ENCODE measurements around the gene C16orf86.

The C16orf86 gene

DNA sequence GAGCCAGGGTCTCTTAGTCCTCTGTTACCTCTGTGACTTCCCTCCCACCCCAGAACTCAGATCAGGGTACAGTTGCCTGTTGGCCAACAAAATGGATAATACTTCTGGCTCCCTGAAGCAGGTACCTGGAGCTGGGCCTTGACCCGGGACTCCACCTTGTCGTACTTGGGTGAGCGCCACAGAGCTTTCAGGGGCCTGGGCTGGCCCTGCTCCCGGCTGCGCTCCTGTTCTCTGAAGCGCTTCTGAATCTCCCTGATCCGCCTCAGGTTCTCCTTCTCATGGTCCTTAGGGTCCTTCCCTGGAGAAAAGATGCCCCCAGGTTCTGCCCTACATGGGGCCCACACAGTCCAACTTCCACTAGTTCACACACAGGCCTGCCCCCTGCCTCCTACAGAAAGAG lies 1.7 kb upstream of the C16orf86 start:
- DNase-seq: no peak
- H3K4me1 ChIP-seq: peaks cover 0 to 38% (median 31%) of the 10 kb centered on the region in 4 donors

GRCh38 chr16:67665598-67665997 lies 1.0 kb upstream of the C16orf86 start:
- TF ChIP-seq, protein P1, sequence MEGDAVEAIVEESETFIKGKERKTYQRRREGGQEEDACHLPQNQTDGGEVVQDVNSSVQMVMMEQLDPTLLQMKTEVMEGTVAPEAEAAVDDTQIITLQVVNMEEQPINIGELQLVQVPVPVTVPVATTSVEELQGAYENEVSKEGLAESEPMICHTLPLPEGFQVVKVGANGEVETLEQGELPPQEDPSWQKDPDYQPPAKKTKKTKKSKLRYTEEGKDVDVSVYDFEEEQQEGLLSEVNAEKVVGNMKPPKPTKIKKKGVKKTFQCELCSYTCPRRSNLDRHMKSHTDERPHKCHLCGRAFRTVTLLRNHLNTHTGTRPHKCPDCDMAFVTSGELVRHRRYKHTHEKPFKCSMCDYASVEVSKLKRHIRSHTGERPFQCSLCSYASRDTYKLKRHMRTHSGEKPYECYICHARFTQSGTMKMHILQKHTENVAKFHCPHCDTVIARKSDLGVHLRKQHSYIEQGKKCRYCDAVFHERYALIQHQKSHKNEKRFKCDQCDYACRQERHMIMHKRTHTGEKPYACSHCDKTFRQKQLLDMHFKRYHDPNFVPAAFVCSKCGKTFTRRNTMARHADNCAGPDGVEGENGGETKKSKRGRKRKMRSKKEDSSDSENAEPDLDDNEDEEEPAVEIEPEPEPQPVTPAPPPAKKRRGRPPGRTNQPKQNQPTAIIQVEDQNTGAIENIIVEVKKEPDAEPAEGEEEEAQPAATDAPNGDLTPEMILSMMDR (IDR thresholded peaks at IDR 0.05): no peak
- no peaks in the 10 kb centered on the region for H3K9me3 ChIP-seq
- H3K4me3 ChIP-seq: peak overlapping the region; percentile 71 to 82
- intact Hi-C loops (cut with DNase I; ENCODE audit: low total_unique reads): loop anchor here (5.0 kb wide), 2 partner anchors 118 to 142 kb away; partner anchors contain the start of genes RANBP10 and TSNAXIP1
- H3K27ac ChIP-seq: peak overlapping the region in 1 of 2 donors; percentile 95
- H3K4me1 ChIP-seq: peaks cover 0 to 37% (median 31%) of the 10 kb centered on the region in 4 donors
- no peaks in the 10 kb centered on the region for H3K27me3 ChIP-seq
- no peak for DNase-seq
- H3K36me3 ChIP-seq: peaks cover 0 to 25% (median 6%) of the 10 kb centered on the region in 3 donors

More for the DNA sequence above, 1.7 kb upstream of the C16orf86 start:
- Histone ChIP-seq H3K27me3 (no peaks in the 10 kb centered on the region), H3K27ac (no peak overlapping the region), H3K9me3 (no peaks in the 10 kb centered on the region), H3K36me3 (peaks cover 0 to 25% (median 6%) of the 10 kb centered on the region in 3 donors), H3K4me3 (no peak overlapping the region)
- TF ChIP-seq, protein P1 (IDR thresholded peaks at IDR 0.05): no peak
- intact Hi-C loops (cut with DNase I; ENCODE audit: low total_unique reads): loop anchor here (5.0 kb wide), 2 partner anchors 118 to 142 kb away; partner anchors contain the start of genes RANBP10 and TSNAXIP1

GRCh38 chr16:67666032-67666551 lies 522 bp upstream of the C16orf86 start:
- TF ChIP-seq, protein P1 (IDR thresholded peaks at IDR 0.05): no peak
- H3K4me1 ChIP-seq: peaks cover 0 to 35% (median 30%) of the 10 kb centered on the region in 4 donors

GRCh38 chr16:67667453-67667816 lies 821 bp downstream of the C16orf86 start:
- peak overlapping the region; percentile 71 to 82 for H3K4me3 ChIP-seq
- intact Hi-C loops (cut with DNase I; ENCODE audit: low total_unique reads): loop anchor here (1.0 to 5.0 kb wide), 3 partner anchors 104 to 140 kb away; partner anchors contain the start of genes RANBP10 and TSNAXIP1

More at GRCh38 chr16:67666032-67666551, 522 bp upstream of the C16orf86 start:
- DNase-seq: peak in 1 of 2 donors; percentile 70
- Histone ChIP-seq H3K27ac (peak overlapping the region; percentile 90 to 95), H3K9me3 (no peaks in the 10 kb centered on the region), H3K4me3 (peak overlapping the region; percentile 71 to 82), H3K27me3 (no peaks in the 10 kb centered on the region), H3K36me3 (peaks cover 0 to 25% (median 6%) of the 10 kb centered on the region in 3 donors)
- intact Hi-C loops (cut with DNase I; ENCODE audit: low total_unique reads): loop anchor here (5.0 kb wide), 2 partner anchors 119 to 141 kb away; partner anchors contain the start of genes RANBP10 and TSNAXIP1

GRCh38 chr16:67667817-67668494 lies 1.3 kb downstream of the C16orf86 start:
- peaks cover 0 to 31% (median 23%) of the 10 kb centered on the region in 4 donors for H3K4me1 ChIP-seq
- intact Hi-C loops (cut with DNase I; ENCODE audit: low total_unique reads): loop anchor here (1.0 to 5.0 kb wide), 4 partner anchors 105 to 147 kb away; partner anchors contain the start of genes RANBP10 and TSNAXIP1
- TF ChIP-seq, protein P1 (IDR thresholded peaks at IDR 0.05): peak; percentile 93 to 99

More at GRCh38 chr16:67667453-67667816, 821 bp downstream of the C16orf86 start:
- peak overlapping the region; percentile 90 to 95 for H3K27ac ChIP-seq
- no peak for DNase-seq
- H3K36me3 ChIP-seq: peaks cover 0 to 22% (median 6%) of the 10 kb centered on the region in 3 donors
- H3K27me3 ChIP-seq: no peaks in the 10 kb centered on the region
- no peaks in the 10 kb centered on the region for H3K9me3 ChIP-seq
- peaks cover 0 to 29% (median 23%) of the 10 kb centered on the region in 4 donors for H3K4me1 ChIP-seq
- TF ChIP-seq, protein P1 (IDR thresholded peaks at IDR 0.05): no peak

More at GRCh38 chr16:67667817-67668494, 1.3 kb downstream of the C16orf86 start:
- H3K27me3 ChIP-seq: no peaks in the 10 kb centered on the region
- H3K4me3 ChIP-seq: peak overlapping the region; percentile 71 to 82
- H3K27ac ChIP-seq: peak overlapping the region; percentile 90 to 95
- peaks cover 0 to 17% (median 3%) of the 10 kb centered on the region in 3 donors for H3K36me3 ChIP-seq
- peak; percentile 88 to 95 for DNase-seq
- no peaks in the 10 kb centered on the region for H3K9me3 ChIP-seq

All from tibial artery (tissue), 4 donors.